A673 (cell line): ENCODE data around the gene ABHD16A. TPM values are rescaled to one million over a fixed set of nuclear protein-coding genes. Genes with fewer than 3 reads are reported as not detected.
A peak's percentile ranks its signal among the peaks of the same experiment; 100 is the strongest.

Source experiments
- BruUV-seq: library from RNA; stranded (reverse); fragments of 400-500 nt; replicated peaks from 2 replicates; lab custom pipeline; 2021; lab: Mats Ljungman, UMichigan
- CTCF ChIA-PET: fragments of 300-600 bp; sonication (Branson Sonifier 250); formaldehyde crosslinking; loops from one replicate; lab custom pipeline; 2022; ENCODE audit warnings: antibody characterized with exemption; lab: Charles Lee
- POLR2A ChIA-PET: fragments of 300-600 bp; sonication (Branson Sonifier 250); formaldehyde crosslinking; loops from one replicate; lab custom pipeline; 2022; ENCODE audit warnings: antibody characterized with exemption; ENCODE audit not compliant: low non-redundant PET; lab: Charles Lee
- DNase-seq: peaks from one replicate; pipeline ENCODE4 v3.0.0-alpha.2; 2015; ENCODE audit warnings: low spot score
- H3K27ac ChIP-seq: fragments of 200-600 bp; sonication (generic); 2 replicates; pipeline ENCODE4 v1.5.1; 2016; ENCODE audit warnings: mixed run types, low read depth, mild to moderate bottlenecking, mixed read lengths, antibody characterized with exemption, low read length; ENCODE audit not compliant: poor library complexity, severe bottlenecking
- H3K27me3 ChIP-seq: fragments of 200-600 bp; sonication (generic); replicated peaks from 2 replicates; pipeline ENCODE4 v1.6.1; 2017; ENCODE audit warnings: mixed run types, low read depth, mild to moderate bottlenecking, mixed read lengths, antibody characterized with exemption, low read length; ENCODE audit not compliant: insufficient read depth, poor library complexity
- H3K36me3 ChIP-seq: fragments of 200-600 bp; sonication (generic); 2 replicates; pipeline ENCODE4 v1.6.1; 2016; ENCODE audit warnings: mixed run types, mild to moderate bottlenecking, mixed read lengths, antibody characterized with exemption, low read length; ENCODE audit not compliant: insufficient read depth, poor library complexity, severe bottlenecking
- H3K4me1 ChIP-seq: fragments of 200-600 bp; sonication (generic); 2 replicates; pipeline ENCODE4 v1.6.1; 2017; ENCODE audit warnings: mixed run types, mild to moderate bottlenecking, mixed read lengths, antibody characterized with exemption, low read length; ENCODE audit not compliant: insufficient read depth, poor library complexity, severe bottlenecking
- H3K4me3 ChIP-seq: fragments of 200-600 bp; sonication (generic); 2 replicates; pipeline ENCODE4 v1.5.1; 2016; ENCODE audit warnings: low read depth, mixed run types, mild to moderate bottlenecking, mixed read lengths, low read length; ENCODE audit not compliant: poor library complexity, severe bottlenecking
- H3K9me3 ChIP-seq: fragments of 200-600 bp; sonication (generic); 2 replicates; pipeline ENCODE4 v1.6.1; 2016; ENCODE audit warnings: mixed run types, low read depth, mild to moderate bottlenecking, mixed read lengths, antibody characterized with exemption, low read length; ENCODE audit not compliant: poor library complexity, severe bottlenecking
- CTCF ChIP-seq: fragments of 300-800, 200-600 bp; sonication (generic); conservative IDR thresholded peaks from 2 replicates; pipeline ENCODE4 v1.5.1; 2017; ENCODE audit warnings: low read depth, mild to moderate bottlenecking, antibody characterized with exemption, low read length, moderate library complexity, mixed read lengths
- EZH2 ChIP-seq: fragments of 200-600 bp; sonication (generic); IDR thresholded peaks from 2 replicates; pipeline ENCODE4 v1.6.1; 2017; ENCODE audit warnings: borderline replicate concordance, low read depth, mild to moderate bottlenecking, mixed read lengths, antibody characterized with exemption, low read length; ENCODE audit not compliant: poor library complexity, severe bottlenecking
- intact Hi-C: fragments of 100-400 bp; cut with micrococcal nuclease; formaldehyde crosslinking; loops from one replicate; pipeline ENCODE4 v1.10.0; 2022; ENCODE audit not compliant: unreplicated experiment
- total RNA-seq: library from RNA; stranded (reverse); gene quantifications from 2 replicates; pipeline ENCODE4 v1.2.3, GENCODE V29; 2021

Gene ABHD16A
- total RNA-seq, 1 experiment from 2014 or later: 45.6 TPM

- BruUV-seq: no TSS peak
- Histone ChIP-seq H3K27ac (peak overlapping the region; percentile 70), H3K36me3 (peaks cover 54% of the 10 kb centered on the region), H3K4me3 (peak overlapping the region; percentile 76), H3K4me1 (peaks cover 19% of the 10 kb centered on the region), H3K9me3 (no peaks in the 10 kb centered on the region), H3K27me3 (no peaks in the 10 kb centered on the region)
- peak; percentile 93 for DNase-seq
- POLR2A ChIA-PET: interaction anchor here (0.6 to 1.2 kb wide), 3 partner anchors 10 to 101 kb away, joined by 3 to 8 read pairs (median 4); partner anchors contain the start of genes HSPA1B and MSH5
- CTCF ChIA-PET: interaction anchor here (0.6 to 1.6 kb wide), 3 partner anchors 24 to 100 kb away, joined by 3 to 14 read pairs (median 6); no protein-coding TSS in a partner anchor
- TF ChIP-seq CTCF (no peak), EZH2 (no peak)
- intact Hi-C loops: loop anchor here (2.0 to 10.0 kb wide), 2 partner anchors 97 to 185 kb away; partner anchors contain the start of genes ATP6V1G2, DDX39B, HSPA1B and NFKBIL1
Measured at GRCh38 chr6:31729979-31730630, 27.0 kb upstream of the ABHD16A start.

GRCh38 chr6:31729515-31729978 lies 26.4 kb upstream of the ABHD16A start:
- peak overlapping the region; percentile 70 for H3K27ac ChIP-seq
- H3K27me3 ChIP-seq: no peaks in the 10 kb centered on the region
- peaks cover 15% of the 10 kb centered on the region for H3K4me1 ChIP-seq
- peak; percentile 85 for DNase-seq
- no TSS peak for BruUV-seq
- H3K36me3 ChIP-seq: peaks cover 54% of the 10 kb centered on the region
- H3K4me3 ChIP-seq: peak overlapping the region; percentile 76
- intact Hi-C loops: loop anchor here (2.0 kb wide), 1 partner anchor 97 kb away; the partner anchor contains the start of gene HSPA1B
- TF ChIP-seq CTCF: no peak; the same call in 1 of the 2 replicates
- TF ChIP-seq EZH2: no peak
- ChIA-PET CTCF (interaction anchor here (0.6 to 1.6 kb wide), 2 partner anchors 39 to 101 kb away, joined by 3 to 14 read pairs; no protein-coding TSS in a partner anchor), POLR2A (interaction anchor here (1.0 to 1.2 kb wide), 2 partner anchors 10 to 98 kb away, joined by 4 to 8 read pairs; partner anchors contain the start of genes HSPA1B and MSH5)
- no peaks in the 10 kb centered on the region for H3K9me3 ChIP-seq

- BruUV-seq: TSS peak; percentile 50
- CTCF ChIA-PET: interaction anchor here (0.6 to 1.6 kb wide), 2 partner anchors 38 to 101 kb away, joined by 3 to 14 read pairs; no protein-coding TSS in a partner anchor
- peaks cover 11% of the 10 kb centered on the region for H3K4me1 ChIP-seq
- H3K9me3 ChIP-seq: no peaks in the 10 kb centered on the region
- peak within 1 kb of the TSS; percentile 70 for H3K27ac ChIP-seq
- intact Hi-C loops: loop anchor here (2.0 kb wide), 1 partner anchor 98 kb away; the partner anchor contains the start of gene HSPA1B
- no peak for DNase-seq
- peak; percentile 89; the same call in 1 of the 2 replicates for TF ChIP-seq CTCF
- no peak for TF ChIP-seq EZH2
- no peaks in the 10 kb centered on the region for H3K27me3 ChIP-seq
- H3K36me3 ChIP-seq: peaks cover 51% of the 10 kb centered on the region
- peak within 1 kb of the TSS; percentile 76 for H3K4me3 ChIP-seq
- POLR2A ChIA-PET: no interaction called here
Measured at GRCh38 chr6:31728767-31729514, 25.8 kb upstream of the ABHD16A start, which contains the start of gene DDAH2. Gene DDAH2, minus strand, starts transcription at chr6:31729299. Its CDS starts 138 bp downstream, at chr6:31729161.
